ENCODE results near the gene COPG1. TPM values are rescaled to one million over a fixed set of nuclear protein-coding genes. Genes with fewer than 3 reads are reported as not detected.

The COPG1 gene
- total RNA-seq, 1 donor from 2014 or later = 219 TPM

Other genes with a start within 250 kb of the COPG1 start
- 1.8 and 3.0 TPM in 2 replicates for gene EFCC1, start 248.3 kb upstream of the COPG1 start, total RNA-seq
- not detected in 2 replicates for gene GP9, start 188.8 kb upstream of the COPG1 start, total RNA-seq
- 35.8 and 39.2 TPM in 2 replicates for gene RAB43, start 127.8 kb upstream of the COPG1 start, total RNA-seq
- 21.6 and 25.1 TPM in 2 replicates for gene ISY1, start 88.5 kb upstream of the COPG1 start, total RNA-seq
- 184 and 187 TPM in 2 replicates for gene CNBP, start 65.7 kb upstream of the COPG1 start, total RNA-seq
- gene HMCES, start 29.3 kb downstream of the COPG1 start, total RNA-seq = 19.9 and 30.0 TPM in 2 replicates
- gene EFCAB12, start 179.0 kb downstream of the COPG1 start, total RNA-seq = under 0.01 and 0.12 TPM in 2 replicates
- 15.0 and 18.4 TPM in 2 replicates for gene MBD4, start 190.3 kb downstream of the COPG1 start, total RNA-seq
- gene IFT122, start 190.6 kb downstream of the COPG1 start, total RNA-seq = 16.6 and 22.8 TPM in 2 replicates

Measured in glomerular endothelial cell (primary cell).